ENCODE data around the gene KLF13.

GRCh38 chr15:31335989-31336592, 9.5 kb downstream of the KLF13 start:
- TF ChIP-seq CTCF (IDR thresholded peaks at IDR 0.05; ENCODE audit: low read length) = no peak
- TF ChIP-seq EZH2 (IDR thresholded peaks at IDR 0.05; ENCODE audit: borderline replicate concordance, low read length) = no peak

Measured in OCI-LY1 (cell line).